ENCODE results near the gene NKAIN2.
A peak's percentile ranks its signal among the peaks of the same experiment; 100 is the strongest.

NKAIN2 gene

DNA sequence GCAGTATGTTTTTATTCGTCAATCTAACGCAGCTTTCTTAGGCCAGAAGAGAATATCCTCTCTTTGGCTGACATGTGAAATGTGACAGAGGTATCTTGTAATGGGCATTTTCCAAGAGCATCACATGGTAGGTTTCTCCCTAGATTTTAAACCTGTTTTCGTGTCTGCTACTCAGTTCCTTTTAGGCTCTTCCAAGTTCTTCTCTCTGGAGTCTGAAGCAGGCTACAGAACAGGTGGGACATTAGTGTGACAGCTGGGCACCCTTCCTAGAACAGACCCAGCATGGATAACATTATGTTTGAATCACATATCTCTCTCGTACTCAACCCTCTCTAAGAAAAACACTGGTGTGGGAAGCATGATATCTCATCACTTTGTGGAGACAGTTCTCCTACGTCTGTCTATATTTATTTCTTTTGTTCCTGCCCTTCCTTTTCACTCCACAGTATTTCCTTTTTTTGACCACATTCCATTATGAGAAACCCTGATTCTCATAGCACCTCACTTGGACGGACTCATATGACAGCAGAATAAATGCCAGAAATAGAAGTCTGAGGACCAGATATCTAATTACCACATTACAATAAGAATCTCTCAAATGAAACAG is 263.4 kb downstream of the NKAIN2 start:
- no peak overlapping the region for H3K27ac ChIP-seq (ENCODE audit: insufficient read depth, low read depth, low read length, poor library complexity, severe bottlenecking)
- 90 to 93% methylated on average over 6 of the region's 6 CpGs for WGBS, 2 experiments

DNA sequence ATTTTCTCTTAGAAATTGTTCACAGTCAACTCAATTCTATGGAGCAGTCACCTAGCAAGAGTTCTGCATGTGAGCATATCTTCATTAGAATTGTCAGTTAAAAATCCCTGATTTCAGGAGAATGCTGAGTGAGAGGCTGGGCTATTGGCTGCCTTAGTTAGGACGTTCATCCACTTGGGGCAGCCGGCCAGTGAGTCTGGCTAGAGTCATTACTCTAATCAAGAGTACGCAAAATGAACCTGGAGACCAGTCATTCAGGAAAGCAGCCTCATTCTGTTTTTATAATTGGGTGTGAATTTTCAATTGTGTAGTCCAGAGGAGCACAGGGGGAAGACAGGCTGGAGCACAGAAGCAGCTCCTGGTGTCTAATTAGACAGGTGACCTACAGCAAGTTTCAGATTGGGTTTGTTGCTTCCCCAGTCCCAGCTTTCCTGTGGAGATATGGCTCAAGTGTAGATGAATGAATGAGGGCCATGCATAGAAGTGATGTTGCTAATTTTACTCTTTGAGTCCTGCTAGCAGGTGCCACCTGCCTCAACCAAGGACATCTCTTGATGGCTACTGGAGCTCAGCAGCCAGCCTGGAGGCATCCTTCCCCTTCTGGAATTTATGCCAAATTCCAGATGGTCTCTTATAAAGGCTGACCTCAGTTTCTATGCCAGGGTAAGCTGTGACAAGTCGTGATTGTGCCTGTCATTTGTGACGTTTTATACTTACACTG is 265.7 kb downstream of the NKAIN2 start:
- Histone ChIP-seq H3K27me3 (ENCODE audit: control insufficient read depth, insufficient read depth, low read length, poor library complexity, severe bottlenecking) (no peaks in the 10 kb centered on the region), H3K9me3 (ENCODE audit: control insufficient read depth, low read length) (no peaks in the 10 kb centered on the region), H3K4me3 (ENCODE audit: insufficient read depth, low read depth, low read length) (no peak overlapping the region), H3K4me1 (ENCODE audit: control insufficient read depth, insufficient read depth, low read length) (peaks cover 19% of the 10 kb centered on the region), H3K36me3 (ENCODE audit: control insufficient read depth, insufficient read depth, low read length) (no peaks in the 10 kb centered on the region), H3K27ac (ENCODE audit: insufficient read depth, low read depth, low read length, poor library complexity, severe bottlenecking) (no peak overlapping the region)
- WGBS, 2 experiments = 93 to 95% methylated on average over 5 of the region's 5 CpGs

More for the DNA sequence above, 263.4 kb downstream of the NKAIN2 start:
- Histone ChIP-seq H3K27me3 (ENCODE audit: control insufficient read depth, insufficient read depth, low read length, poor library complexity, severe bottlenecking) (no peaks in the 10 kb centered on the region), H3K4me1 (ENCODE audit: control insufficient read depth, insufficient read depth, low read length) (no peaks in the 10 kb centered on the region), H3K36me3 (ENCODE audit: control insufficient read depth, insufficient read depth, low read length) (no peaks in the 10 kb centered on the region), H3K4me3 (ENCODE audit: insufficient read depth, low read depth, low read length) (no peak overlapping the region), H3K9me3 (ENCODE audit: control insufficient read depth, low read length) (no peaks in the 10 kb centered on the region)

DNA sequence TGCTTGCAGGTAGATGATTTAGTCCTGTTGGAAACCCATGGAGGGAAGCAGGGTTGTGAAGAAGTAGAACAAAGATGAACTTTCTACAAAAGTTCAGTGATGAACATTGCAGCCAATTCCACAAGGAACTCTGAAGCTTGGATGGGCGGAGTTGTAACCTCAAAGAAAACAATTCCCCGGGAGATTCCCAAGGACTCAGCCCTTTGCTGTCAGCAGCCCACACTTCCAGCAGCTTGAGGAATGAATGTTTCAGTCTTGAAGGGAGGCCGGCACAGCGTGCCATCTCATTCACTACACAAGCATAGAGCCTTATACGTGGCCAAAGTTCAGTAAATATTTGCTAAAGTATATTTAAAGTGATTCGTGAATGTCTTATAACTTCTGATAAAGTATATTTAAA is 269.4 kb downstream of the NKAIN2 start:
- Histone ChIP-seq H3K9me3 (ENCODE audit: control insufficient read depth, low read length) (no peaks in the 10 kb centered on the region), H3K36me3 (ENCODE audit: control insufficient read depth, insufficient read depth, low read length) (no peaks in the 10 kb centered on the region), H3K4me1 (ENCODE audit: control insufficient read depth, insufficient read depth, low read length) (peaks cover 34% of the 10 kb centered on the region), H3K27me3 (ENCODE audit: control insufficient read depth, insufficient read depth, low read length, poor library complexity, severe bottlenecking) (no peaks in the 10 kb centered on the region), H3K27ac (ENCODE audit: insufficient read depth, low read depth, low read length, poor library complexity, severe bottlenecking) (no peak overlapping the region), H3K4me3 (ENCODE audit: insufficient read depth, low read depth, low read length) (no peak overlapping the region)
- 10 to 29% methylated on average over 2 to 3 of the region's 6 CpGs for WGBS, 2 experiments

DNA sequence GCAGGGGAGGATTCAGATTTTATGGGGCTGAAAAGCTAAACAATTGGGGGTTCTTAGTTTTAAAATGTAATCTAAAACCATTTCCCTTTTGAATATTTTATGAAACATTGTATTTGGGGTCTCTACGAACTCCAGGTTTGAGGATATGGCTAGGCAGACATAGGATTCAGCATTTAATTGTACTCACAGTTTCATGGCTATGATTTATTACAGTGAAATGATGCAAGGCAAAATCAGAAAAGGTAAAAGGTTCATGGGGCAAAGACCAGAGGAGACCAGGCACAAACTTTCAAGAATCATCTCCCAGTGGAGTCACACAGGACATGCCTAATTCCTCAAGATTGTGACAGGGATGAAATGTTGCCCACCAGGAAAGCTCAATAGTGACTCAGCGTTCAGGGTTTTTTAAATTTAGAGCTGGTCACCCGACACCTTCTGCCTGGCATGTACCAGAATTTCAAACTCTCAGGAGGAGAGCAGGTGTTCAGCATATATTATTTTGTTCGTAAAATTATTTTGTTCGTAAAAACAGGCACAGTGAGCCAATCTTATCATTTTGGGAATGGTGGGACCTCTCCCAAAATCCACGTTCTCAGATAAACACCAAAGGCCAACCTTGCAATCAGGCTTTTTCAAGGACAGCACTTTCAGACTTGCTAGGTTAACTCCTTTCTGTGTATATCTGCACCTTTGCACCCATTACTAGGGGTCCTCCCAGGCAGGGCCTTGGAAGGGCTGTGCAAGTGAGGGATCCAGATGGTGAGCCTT is 270.3 kb downstream of the NKAIN2 start:
- Histone ChIP-seq H3K4me1 (ENCODE audit: control insufficient read depth, insufficient read depth, low read length) (peaks cover 34% of the 10 kb centered on the region), H3K36me3 (ENCODE audit: control insufficient read depth, insufficient read depth, low read length) (no peaks in the 10 kb centered on the region), H3K27ac (ENCODE audit: insufficient read depth, low read depth, low read length, poor library complexity, severe bottlenecking) (peak overlapping the region; percentile 48), H3K9me3 (ENCODE audit: control insufficient read depth, low read length) (no peaks in the 10 kb centered on the region), H3K27me3 (ENCODE audit: control insufficient read depth, insufficient read depth, low read length, poor library complexity, severe bottlenecking) (no peaks in the 10 kb centered on the region), H3K4me3 (ENCODE audit: insufficient read depth, low read depth, low read length) (no peak overlapping the region)
- 88 to 90% methylated on average over 6 of the region's 6 CpGs for WGBS, 2 experiments

DNA sequence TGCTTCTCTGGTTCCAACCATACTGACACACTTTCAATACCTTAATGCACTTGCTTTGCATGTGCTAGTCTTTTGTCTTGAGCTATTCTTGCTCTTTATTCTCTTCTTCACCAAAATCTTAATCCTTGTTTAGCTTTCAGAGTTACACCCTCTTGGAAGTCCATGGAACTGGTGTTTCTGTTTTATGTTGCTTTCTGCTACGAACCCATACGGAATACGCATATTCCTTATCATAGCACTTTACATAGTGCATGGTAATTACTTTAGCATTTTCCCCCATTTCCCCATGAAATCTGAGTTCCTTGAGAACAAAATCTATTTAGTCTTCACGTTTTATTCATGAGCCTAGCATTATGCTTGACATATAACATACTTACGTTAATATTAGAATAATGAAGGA is 270.9 kb downstream of the NKAIN2 start:
- H3K9me3 ChIP-seq (ENCODE audit: control insufficient read depth, low read length) = no peaks in the 10 kb centered on the region
- H3K4me3 ChIP-seq (ENCODE audit: insufficient read depth, low read depth, low read length) = no peak overlapping the region
- H3K27ac ChIP-seq (ENCODE audit: insufficient read depth, low read depth, low read length, poor library complexity, severe bottlenecking) = peak overlapping the region; percentile 48
- no peaks in the 10 kb centered on the region for H3K36me3 ChIP-seq (ENCODE audit: control insufficient read depth, insufficient read depth, low read length)
- H3K27me3 ChIP-seq (ENCODE audit: control insufficient read depth, insufficient read depth, low read length, poor library complexity, severe bottlenecking) = no peaks in the 10 kb centered on the region
- WGBS, 2 experiments = 90 to 93% methylated on average over 5 of the region's 5 CpGs
- H3K4me1 ChIP-seq (ENCODE audit: control insufficient read depth, insufficient read depth, low read length) = peaks cover 34% of the 10 kb centered on the region

DNA sequence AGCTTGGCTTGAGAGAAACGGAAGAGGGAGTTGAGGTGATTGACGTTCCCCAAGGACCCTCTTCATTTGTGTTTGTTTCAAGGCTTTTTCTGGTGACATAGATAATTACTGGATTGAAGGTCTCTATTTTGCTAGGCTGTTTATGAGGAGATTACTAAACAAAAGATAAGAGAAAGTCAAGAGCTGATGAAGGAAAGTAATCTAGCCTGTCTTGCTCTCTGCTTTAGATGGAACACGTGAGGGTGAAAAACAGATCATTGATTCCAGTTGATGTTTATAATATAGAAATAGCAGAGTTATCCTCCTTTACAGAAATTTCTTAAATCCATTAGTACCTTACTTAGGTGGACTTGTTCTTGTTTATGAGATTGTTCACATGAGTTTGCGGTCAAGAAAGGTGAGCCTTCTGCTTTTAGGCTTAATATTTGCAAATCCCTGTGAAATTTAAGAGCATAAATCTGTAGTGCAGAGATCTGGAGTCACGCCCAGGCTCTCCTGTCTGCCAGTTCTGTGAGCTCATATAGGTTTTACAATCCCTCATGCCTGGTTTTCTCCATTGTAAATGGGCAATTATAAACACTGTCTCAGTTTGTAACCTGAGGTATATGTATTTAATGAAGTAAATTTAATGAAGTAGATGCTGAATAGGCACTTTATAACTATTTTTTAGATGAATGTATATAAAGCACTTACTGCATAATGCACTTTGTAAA is 272.8 kb downstream of the NKAIN2 start:
- 77 to 85% methylated on average over 4 to 5 of the region's 5 CpGs for WGBS, 2 experiments
- Histone ChIP-seq H3K27me3 (ENCODE audit: control insufficient read depth, insufficient read depth, low read length, poor library complexity, severe bottlenecking) (no peaks in the 10 kb centered on the region), H3K36me3 (ENCODE audit: control insufficient read depth, insufficient read depth, low read length) (no peaks in the 10 kb centered on the region), H3K4me3 (ENCODE audit: insufficient read depth, low read depth, low read length) (no peak overlapping the region), H3K4me1 (ENCODE audit: control insufficient read depth, insufficient read depth, low read length) (peaks cover 34% of the 10 kb centered on the region), H3K9me3 (ENCODE audit: control insufficient read depth, low read length) (no peaks in the 10 kb centered on the region), H3K27ac (ENCODE audit: insufficient read depth, low read depth, low read length, poor library complexity, severe bottlenecking) (peak overlapping the region; percentile 28)

DNA sequence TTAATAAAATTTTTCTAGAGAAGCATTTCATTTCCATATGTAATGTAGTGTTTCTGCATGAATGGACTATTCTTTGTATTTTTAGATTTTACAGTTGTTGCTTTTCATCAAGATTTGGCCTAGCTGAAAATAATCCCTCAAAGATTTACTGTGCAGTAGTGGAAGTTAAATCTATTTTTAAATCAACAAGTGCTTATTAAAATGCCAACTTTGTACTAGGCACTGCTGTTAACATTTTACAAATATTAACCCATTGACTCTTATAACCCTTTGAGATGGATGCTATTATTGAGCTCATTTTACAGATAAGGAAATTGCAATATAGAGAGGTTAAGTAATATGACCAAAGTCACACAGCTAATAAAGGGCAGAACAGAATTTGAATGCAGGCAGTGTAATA is 274.5 kb downstream of the NKAIN2 start:
- peaks cover 27% of the 10 kb centered on the region for H3K4me1 ChIP-seq (ENCODE audit: control insufficient read depth, insufficient read depth, low read length)
- no peak overlapping the region for H3K27ac ChIP-seq (ENCODE audit: insufficient read depth, low read depth, low read length, poor library complexity, severe bottlenecking)
- no peaks in the 10 kb centered on the region for H3K36me3 ChIP-seq (ENCODE audit: control insufficient read depth, insufficient read depth, low read length)
- H3K9me3 ChIP-seq (ENCODE audit: control insufficient read depth, low read length) = no peaks in the 10 kb centered on the region
- no peak overlapping the region for H3K4me3 ChIP-seq (ENCODE audit: insufficient read depth, low read depth, low read length)
- no peaks in the 10 kb centered on the region for H3K27me3 ChIP-seq (ENCODE audit: control insufficient read depth, insufficient read depth, low read length, poor library complexity, severe bottlenecking)

DNA sequence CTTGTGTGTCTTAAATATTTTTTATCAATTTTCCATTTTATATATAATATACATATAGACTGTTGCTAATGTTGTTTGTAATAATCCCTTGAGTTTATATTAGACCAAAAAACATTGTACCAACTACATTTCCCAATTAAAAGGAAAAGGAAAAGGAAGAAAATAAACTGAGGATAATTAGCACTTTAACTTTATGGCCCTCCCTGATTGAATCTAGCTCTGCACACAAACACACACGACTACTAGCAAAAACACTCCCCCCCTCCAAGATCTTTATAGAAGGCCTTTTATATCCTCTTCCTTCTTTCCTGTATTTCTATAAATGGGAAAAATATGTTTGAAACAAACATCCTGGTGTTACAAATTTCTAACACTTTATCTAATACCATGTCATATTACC is 276.8 kb downstream of the NKAIN2 start:
- H3K27ac ChIP-seq (ENCODE audit: insufficient read depth, low read depth, low read length, poor library complexity, severe bottlenecking) = no peak overlapping the region
- peaks cover 11% of the 10 kb centered on the region for H3K4me1 ChIP-seq (ENCODE audit: control insufficient read depth, insufficient read depth, low read length)
- 83% methylated on average over 1 of the region's 1 CpG; no CpG with 5 or more reads in 1 of the 2 experiments for WGBS, 2 experiments
- H3K4me3 ChIP-seq (ENCODE audit: insufficient read depth, low read depth, low read length) = no peak overlapping the region
- H3K9me3 ChIP-seq (ENCODE audit: control insufficient read depth, low read length) = no peaks in the 10 kb centered on the region
- H3K36me3 ChIP-seq (ENCODE audit: control insufficient read depth, insufficient read depth, low read length) = no peaks in the 10 kb centered on the region
- H3K27me3 ChIP-seq (ENCODE audit: control insufficient read depth, insufficient read depth, low read length, poor library complexity, severe bottlenecking) = no peaks in the 10 kb centered on the region

DNA sequence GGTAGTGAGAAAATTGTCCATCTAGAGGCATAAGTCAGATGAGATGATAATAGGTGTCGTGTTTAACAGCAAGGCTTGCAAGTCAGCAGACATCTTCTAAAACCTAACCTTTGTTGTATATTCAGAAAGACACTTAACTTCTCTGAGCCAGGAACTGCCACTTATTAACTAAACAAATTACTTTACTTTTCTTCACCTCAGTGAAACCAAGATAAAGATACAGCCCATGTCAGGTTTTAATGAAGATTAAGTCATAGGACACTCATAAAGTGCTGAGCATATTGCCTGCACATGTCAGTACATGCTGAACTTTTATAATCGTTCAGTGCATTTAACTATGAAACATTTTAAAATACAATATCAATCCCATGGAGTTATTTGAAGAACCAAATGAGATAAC is 286.8 kb downstream of the NKAIN2 start:
- WGBS, 2 experiments = 81 to 94% methylated on average over 2 of the region's 2 CpGs
- no peaks in the 10 kb centered on the region for H3K27me3 ChIP-seq (ENCODE audit: control insufficient read depth, insufficient read depth, low read length, poor library complexity, severe bottlenecking)
- H3K36me3 ChIP-seq (ENCODE audit: control insufficient read depth, insufficient read depth, low read length) = no peaks in the 10 kb centered on the region
- no peaks in the 10 kb centered on the region for H3K4me1 ChIP-seq (ENCODE audit: control insufficient read depth, insufficient read depth, low read length)
- no peak overlapping the region for H3K27ac ChIP-seq (ENCODE audit: insufficient read depth, low read depth, low read length, poor library complexity, severe bottlenecking)
- H3K4me3 ChIP-seq (ENCODE audit: insufficient read depth, low read depth, low read length) = no peak overlapping the region
- H3K9me3 ChIP-seq (ENCODE audit: control insufficient read depth, low read length) = no peaks in the 10 kb centered on the region

DNA sequence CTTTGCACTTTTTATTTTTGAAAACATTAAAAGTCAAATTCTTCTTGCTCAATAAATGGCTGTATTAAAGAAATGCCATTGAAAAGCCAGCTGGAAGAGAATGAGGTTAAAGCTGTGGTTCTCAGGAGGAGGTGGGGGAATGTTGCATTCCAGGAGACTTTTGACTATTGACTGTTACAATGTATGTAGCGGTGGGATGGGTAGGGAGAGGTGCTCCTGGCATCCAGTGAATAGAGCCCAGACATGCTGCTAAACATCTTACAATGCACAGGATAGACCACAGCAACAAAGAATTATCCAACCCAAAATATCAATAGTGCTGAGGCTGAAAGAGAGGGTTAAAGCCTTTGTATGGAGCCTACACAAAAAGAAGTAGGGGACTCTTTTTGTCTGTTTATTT is 295.9 kb downstream of the NKAIN2 start:
- Histone ChIP-seq H3K4me1 (ENCODE audit: control insufficient read depth, insufficient read depth, low read length) (peaks cover 7% of the 10 kb centered on the region), H3K36me3 (ENCODE audit: control insufficient read depth, insufficient read depth, low read length) (no peaks in the 10 kb centered on the region), H3K4me3 (ENCODE audit: insufficient read depth, low read depth, low read length) (peak overlapping the region; percentile 2), H3K27ac (ENCODE audit: insufficient read depth, low read depth, low read length, poor library complexity, severe bottlenecking) (peak overlapping the region; percentile 36), H3K9me3 (ENCODE audit: control insufficient read depth, low read length) (no peaks in the 10 kb centered on the region), H3K27me3 (ENCODE audit: control insufficient read depth, insufficient read depth, low read length, poor library complexity, severe bottlenecking) (no peaks in the 10 kb centered on the region)
- WGBS, 2 experiments = 11 to 13% methylated on average over 1 of the region's 1 CpG

All from ectodermal cell (in vitro differentiated cells).